A673 (cell line): ENCODE data around the gene MVP. TPM values are rescaled to one million over a fixed set of nuclear protein-coding genes. Genes with fewer than 3 reads are reported as not detected.
"Not testable (repeated sequence)": the region's sequence is repeated elsewhere in the genome, so short reads cannot be mapped to it uniquely, and the experiment has no call there.

ENCODE experiments used
- BruUV-seq: library from RNA; stranded (reverse); fragments of 400-500 nt; replicated peaks from 2 replicates; lab custom pipeline; 2021; lab: Mats Ljungman, UMichigan
- CTCF ChIA-PET: fragments of 300-600 bp; sonication (Branson Sonifier 250); formaldehyde crosslinking; loops from one replicate; lab custom pipeline; 2022; ENCODE audit warnings: antibody characterized with exemption; lab: Charles Lee
- POLR2A ChIA-PET: fragments of 300-600 bp; sonication (Branson Sonifier 250); formaldehyde crosslinking; loops from one replicate; lab custom pipeline; 2022; ENCODE audit warnings: antibody characterized with exemption; ENCODE audit not compliant: low non-redundant PET; lab: Charles Lee
- DNase-seq: peaks from one replicate; pipeline ENCODE4 v3.0.0-alpha.2; 2015; ENCODE audit warnings: low spot score
- H3K27ac ChIP-seq: fragments of 200-600 bp; sonication (generic); 2 replicates; pipeline ENCODE4 v1.5.1; 2016; ENCODE audit warnings: mixed run types, low read depth, mild to moderate bottlenecking, mixed read lengths, antibody characterized with exemption, low read length; ENCODE audit not compliant: poor library complexity, severe bottlenecking
- H3K27me3 ChIP-seq: fragments of 200-600 bp; sonication (generic); replicated peaks from 2 replicates; pipeline ENCODE4 v1.6.1; 2017; ENCODE audit warnings: mixed run types, low read depth, mild to moderate bottlenecking, mixed read lengths, antibody characterized with exemption, low read length; ENCODE audit not compliant: insufficient read depth, poor library complexity
- H3K36me3 ChIP-seq: fragments of 200-600 bp; sonication (generic); 2 replicates; pipeline ENCODE4 v1.6.1; 2016; ENCODE audit warnings: mixed run types, mild to moderate bottlenecking, mixed read lengths, antibody characterized with exemption, low read length; ENCODE audit not compliant: insufficient read depth, poor library complexity, severe bottlenecking
- H3K4me1 ChIP-seq: fragments of 200-600 bp; sonication (generic); 2 replicates; pipeline ENCODE4 v1.6.1; 2017; ENCODE audit warnings: mixed run types, mild to moderate bottlenecking, mixed read lengths, antibody characterized with exemption, low read length; ENCODE audit not compliant: insufficient read depth, poor library complexity, severe bottlenecking
- H3K4me3 ChIP-seq: fragments of 200-600 bp; sonication (generic); 2 replicates; pipeline ENCODE4 v1.5.1; 2016; ENCODE audit warnings: low read depth, mixed run types, mild to moderate bottlenecking, mixed read lengths, low read length; ENCODE audit not compliant: poor library complexity, severe bottlenecking
- H3K9me3 ChIP-seq: fragments of 200-600 bp; sonication (generic); 2 replicates; pipeline ENCODE4 v1.6.1; 2016; ENCODE audit warnings: mixed run types, low read depth, mild to moderate bottlenecking, mixed read lengths, antibody characterized with exemption, low read length; ENCODE audit not compliant: poor library complexity, severe bottlenecking
- EZH2 ChIP-seq: fragments of 200-600 bp; sonication (generic); IDR thresholded peaks from 2 replicates; pipeline ENCODE4 v1.6.1; 2017; ENCODE audit warnings: borderline replicate concordance, low read depth, mild to moderate bottlenecking, mixed read lengths, antibody characterized with exemption, low read length; ENCODE audit not compliant: poor library complexity, severe bottlenecking
- intact Hi-C: fragments of 100-400 bp; cut with micrococcal nuclease; formaldehyde crosslinking; loops from one replicate; pipeline ENCODE4 v1.10.0; 2022; ENCODE audit not compliant: unreplicated experiment
- total RNA-seq: library from RNA; stranded (reverse); gene quantifications from 2 replicates; pipeline ENCODE4 v1.2.3, GENCODE V29; 2021
- TF ChIP-seq, protein P1 (sequence below): fragments of 300-800, 200-600 bp; sonication (generic); conservative IDR thresholded peaks from 2 replicates; pipeline ENCODE4 v1.5.1; 2017; ENCODE audit warnings: low read depth, mild to moderate bottlenecking, antibody characterized with exemption, low read length, moderate library complexity, mixed read lengths

The MVP gene
- total RNA-seq, 1 experiment from 2014 or later: 5.6 TPM

DNA sequence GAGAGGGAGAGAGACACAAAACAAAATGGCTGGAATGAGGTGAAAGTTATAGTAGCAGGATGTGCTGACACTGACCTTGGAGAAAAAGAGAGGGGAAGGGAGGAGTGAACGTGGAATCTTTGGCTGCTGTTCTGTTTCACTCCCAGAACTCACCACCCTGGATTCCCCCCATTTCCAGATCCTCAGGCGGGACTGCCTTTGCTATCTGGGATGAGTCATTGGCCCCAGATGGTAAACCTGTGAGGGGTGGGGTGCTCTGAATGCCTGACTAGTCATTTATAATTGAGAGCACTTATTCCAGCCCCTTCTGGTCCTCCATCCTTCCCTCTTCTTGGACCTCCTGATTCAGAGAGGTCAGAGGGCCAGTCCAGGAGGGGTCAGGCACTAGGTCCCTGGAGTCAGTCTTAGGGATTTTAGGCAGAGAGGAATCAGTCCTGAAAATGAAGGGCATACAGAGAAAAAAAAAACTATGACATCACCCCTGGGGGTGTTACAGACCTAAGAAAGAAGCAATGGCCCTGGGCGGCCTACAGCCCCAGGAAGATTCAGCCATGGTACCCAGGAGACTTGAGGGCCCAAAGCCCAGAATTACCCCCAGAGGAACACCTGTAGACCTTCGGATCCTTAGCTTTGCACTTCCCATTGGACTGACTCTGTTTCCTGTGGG is 44.4 kb upstream of the MVP start:
- H3K4me1 ChIP-seq: no peaks in the 10 kb centered on the region
- H3K4me3 ChIP-seq: no peak overlapping the region
- H3K36me3 ChIP-seq: no peaks in the 10 kb centered on the region
- no TSS peak for BruUV-seq
- POLR2A ChIA-PET: no interaction called here
- no peak overlapping the region for H3K27ac ChIP-seq
- H3K9me3 ChIP-seq: no peaks in the 10 kb centered on the region
- no peaks in the 10 kb centered on the region for H3K27me3 ChIP-seq
- no peak for DNase-seq
- intact Hi-C loops: no loop called here
- CTCF ChIA-PET: no interaction called here
- TF ChIP-seq, protein P1, sequence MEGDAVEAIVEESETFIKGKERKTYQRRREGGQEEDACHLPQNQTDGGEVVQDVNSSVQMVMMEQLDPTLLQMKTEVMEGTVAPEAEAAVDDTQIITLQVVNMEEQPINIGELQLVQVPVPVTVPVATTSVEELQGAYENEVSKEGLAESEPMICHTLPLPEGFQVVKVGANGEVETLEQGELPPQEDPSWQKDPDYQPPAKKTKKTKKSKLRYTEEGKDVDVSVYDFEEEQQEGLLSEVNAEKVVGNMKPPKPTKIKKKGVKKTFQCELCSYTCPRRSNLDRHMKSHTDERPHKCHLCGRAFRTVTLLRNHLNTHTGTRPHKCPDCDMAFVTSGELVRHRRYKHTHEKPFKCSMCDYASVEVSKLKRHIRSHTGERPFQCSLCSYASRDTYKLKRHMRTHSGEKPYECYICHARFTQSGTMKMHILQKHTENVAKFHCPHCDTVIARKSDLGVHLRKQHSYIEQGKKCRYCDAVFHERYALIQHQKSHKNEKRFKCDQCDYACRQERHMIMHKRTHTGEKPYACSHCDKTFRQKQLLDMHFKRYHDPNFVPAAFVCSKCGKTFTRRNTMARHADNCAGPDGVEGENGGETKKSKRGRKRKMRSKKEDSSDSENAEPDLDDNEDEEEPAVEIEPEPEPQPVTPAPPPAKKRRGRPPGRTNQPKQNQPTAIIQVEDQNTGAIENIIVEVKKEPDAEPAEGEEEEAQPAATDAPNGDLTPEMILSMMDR: no peak
- TF ChIP-seq EZH2: no peak

DNA sequence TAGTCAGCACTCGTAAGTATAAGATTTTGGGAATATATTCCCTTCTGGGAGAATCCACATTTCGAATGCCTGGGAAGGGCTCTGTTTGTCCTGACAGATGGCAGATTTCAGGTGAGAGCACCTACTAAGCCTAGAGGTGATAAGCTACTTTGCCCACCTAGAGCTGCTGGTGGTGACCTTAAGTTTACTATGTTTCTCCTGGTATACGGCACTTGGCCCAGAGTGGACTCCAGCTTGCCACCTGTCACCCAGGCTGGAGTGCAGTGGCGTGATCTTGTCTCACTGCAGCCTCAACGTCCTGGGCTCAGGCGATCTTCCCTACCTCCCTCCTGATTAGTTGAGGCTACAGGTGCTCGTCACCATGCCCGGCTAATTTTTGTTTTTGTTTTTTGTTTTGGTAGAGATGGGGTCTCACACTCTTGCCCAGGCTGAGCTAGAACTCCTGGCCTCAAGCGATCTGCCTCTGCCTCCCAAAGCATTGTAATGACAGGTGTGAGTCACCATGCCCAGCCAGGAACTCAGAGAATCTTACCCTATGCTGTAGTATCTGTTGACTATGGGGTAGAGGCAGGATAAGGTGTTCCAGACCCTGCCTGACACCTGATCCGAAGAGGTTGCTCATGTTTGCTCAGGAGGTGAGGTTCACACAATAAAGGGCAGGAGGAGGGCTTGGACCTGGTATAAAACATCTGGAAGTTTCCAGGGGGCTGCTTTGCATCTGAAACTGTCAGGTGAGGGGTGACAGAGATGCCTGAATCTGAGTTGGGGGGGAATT is 42.5 kb upstream of the MVP start, which contains the start of gene ZG16:
Gene ZG16 (plus strand): TSS at position 681 of the 775 bp plus-strand sequence. CDS start 1,011 bp downstream, outside the sequence.
- Histone ChIP-seq H3K4me3 (no peak within 1 kb of the TSS), H3K27me3 (no peaks in the 10 kb centered on the region), H3K27ac (no peak within 1 kb of the TSS), H3K36me3 (no peaks in the 10 kb centered on the region), H3K9me3 (no peaks in the 10 kb centered on the region), H3K4me1 (no peaks in the 10 kb centered on the region)
- POLR2A ChIA-PET: no interaction called here
- intact Hi-C loops: no loop called here
- BruUV-seq: no TSS peak
- TF ChIP-seq EZH2: no peak
- TF ChIP-seq, protein P1: no peak
- DNase-seq: no peak
- CTCF ChIA-PET: no interaction called here

DNA sequence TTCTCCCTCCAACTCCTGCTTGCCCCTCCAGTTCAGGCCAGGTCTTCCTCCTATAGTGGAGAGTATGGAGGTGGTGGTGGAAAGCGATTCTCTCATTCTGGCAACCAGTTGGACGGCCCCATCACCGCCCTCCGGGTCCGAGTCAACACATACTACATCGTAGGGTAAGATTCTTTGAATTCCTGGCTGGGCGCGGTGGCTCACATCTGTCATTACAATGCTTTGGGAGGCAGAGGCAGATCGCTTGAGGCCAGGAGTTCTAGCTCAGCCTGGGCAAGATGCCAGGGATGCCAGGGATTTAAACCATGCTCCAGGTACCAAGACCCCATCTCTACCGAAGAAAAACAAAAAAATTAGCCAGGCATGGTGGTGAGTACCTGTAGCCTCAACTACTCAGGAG is 40.8 kb upstream of the MVP start:
- POLR2A ChIA-PET: no interaction called here
- TF ChIP-seq, protein P1: no peak
- no peak for TF ChIP-seq EZH2
- CTCF ChIA-PET: no interaction called here

DNA sequence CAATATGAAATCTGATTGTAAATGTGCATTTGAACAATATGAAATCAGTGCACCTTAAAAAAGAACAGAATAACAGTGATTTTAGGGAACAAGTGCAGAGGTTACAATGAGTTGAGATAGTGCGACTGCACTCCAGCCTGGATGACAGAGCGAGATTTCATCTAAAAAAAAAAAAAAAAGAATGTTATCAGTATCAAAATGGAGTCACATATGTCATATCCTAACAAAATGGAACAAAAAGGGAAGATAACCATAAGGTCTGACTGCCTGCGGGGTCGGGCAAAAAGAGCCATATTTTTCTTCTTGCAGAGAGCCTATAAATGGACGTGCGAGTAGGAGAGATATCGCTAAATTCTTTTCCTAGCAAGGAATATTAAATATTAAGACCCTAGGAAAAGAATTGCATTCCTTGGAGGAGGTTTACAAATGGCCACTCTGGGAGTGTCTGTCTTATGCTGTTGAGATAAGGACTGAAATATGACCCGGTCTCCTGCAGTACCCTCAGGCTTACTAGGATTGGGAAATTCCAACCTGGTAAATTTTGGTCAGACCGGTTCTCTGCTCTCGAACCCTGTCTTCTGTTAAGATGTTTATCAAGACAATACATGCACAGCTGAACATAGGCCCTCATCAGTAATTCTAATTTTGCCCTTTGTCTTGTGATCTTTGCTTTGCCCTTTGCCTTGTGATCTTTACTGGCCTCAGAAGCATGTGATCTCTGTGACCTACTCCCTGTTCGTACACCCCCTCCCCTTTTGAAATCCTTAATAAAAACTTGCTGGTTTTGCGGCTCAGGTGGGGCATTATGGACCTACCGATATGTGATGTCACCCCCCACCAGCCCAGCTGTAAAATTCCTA is 36.9 kb upstream of the MVP start:
- H3K27me3 ChIP-seq, BruUV-seq, DNase-seq, H3K4me3 ChIP-seq, H3K9me3 ChIP-seq, H3K36me3 ChIP-seq, H3K4me1 ChIP-seq, H3K27ac ChIP-seq, CTCF ChIA-PET, intact Hi-C loops, POLR2A ChIA-PET: not testable (repeated sequence)

More for the DNA sequence above, 40.8 kb upstream of the MVP start:
- Histone ChIP-seq H3K4me3 (no peak overlapping the region), H3K27me3 (no peaks in the 10 kb centered on the region), H3K36me3 (no peaks in the 10 kb centered on the region), H3K4me1 (no peaks in the 10 kb centered on the region), H3K27ac (no peak overlapping the region), H3K9me3 (no peaks in the 10 kb centered on the region)
- intact Hi-C loops: no loop called here
- no TSS peak for BruUV-seq
- DNase-seq: no peak
